HCT116 (cell line): Measurements from ENCODE around the gene HK2. TPM values are rescaled to one million over a fixed set of nuclear protein-coding genes. Genes with fewer than 3 reads are reported as not detected.

Source experiments
- CEBPB ChIP-seq: IDR thresholded peaks from 2 replicates; pipeline ENCODE4 v1.6.1; 2012; ENCODE audit warnings: low read depth
- EGR1 ChIP-seq: IDR thresholded peaks from 2 replicates; pipeline ENCODE4 v1.6.1; 2012; ENCODE audit warnings: low read depth
- EZH2 ChIP-seq: fragments of 200-600 bp; sonication (generic); IDR thresholded peaks from 2 replicates; pipeline ENCODE4 v1.6.1; 2017; ENCODE audit warnings: antibody characterized with exemption, mixed run types
- EZH2phosphoT487 ChIP-seq: fragments of 200-600 bp; IDR thresholded peaks from 2 replicates; pipeline ENCODE4 v1.6.1; 2018; ENCODE audit warnings: antibody characterized with exemption, borderline replicate concordance
- JUND ChIP-seq: IDR thresholded peaks from 2 replicates; pipeline ENCODE4 v1.6.1; 2012
- MAX ChIP-seq: IDR thresholded peaks from 2 replicates; pipeline ENCODE4 v1.6.1; 2012
- RAD21 ChIP-seq: IDR thresholded peaks from 2 replicates; pipeline ENCODE4 v1.6.1; 2012; ENCODE audit warnings: low read depth, mild to moderate bottlenecking
- SIN3A ChIP-seq: IDR thresholded peaks from 2 replicates; pipeline ENCODE4 v1.6.1; 2012; ENCODE audit warnings: low read depth
- SRF ChIP-seq: IDR thresholded peaks from 2 replicates; pipeline ENCODE4 v1.6.1; 2012; ENCODE audit warnings: low read depth
- total RNA-seq: library from RNA; stranded (reverse); gene quantifications from one replicate; pipeline ENCODE4 v1.2.1, GENCODE V29; 2021; ENCODE audit not compliant: unreplicated experiment
- TF ChIP-seq, protein P1 (sequence below): IDR thresholded peaks from 2 replicates; pipeline ENCODE4 v1.6.1; 2012; ENCODE audit warnings: low read depth

Gene HK2
- total RNA-seq, 1 experiment from 2014 or later = 42.5 TPM

DNA sequence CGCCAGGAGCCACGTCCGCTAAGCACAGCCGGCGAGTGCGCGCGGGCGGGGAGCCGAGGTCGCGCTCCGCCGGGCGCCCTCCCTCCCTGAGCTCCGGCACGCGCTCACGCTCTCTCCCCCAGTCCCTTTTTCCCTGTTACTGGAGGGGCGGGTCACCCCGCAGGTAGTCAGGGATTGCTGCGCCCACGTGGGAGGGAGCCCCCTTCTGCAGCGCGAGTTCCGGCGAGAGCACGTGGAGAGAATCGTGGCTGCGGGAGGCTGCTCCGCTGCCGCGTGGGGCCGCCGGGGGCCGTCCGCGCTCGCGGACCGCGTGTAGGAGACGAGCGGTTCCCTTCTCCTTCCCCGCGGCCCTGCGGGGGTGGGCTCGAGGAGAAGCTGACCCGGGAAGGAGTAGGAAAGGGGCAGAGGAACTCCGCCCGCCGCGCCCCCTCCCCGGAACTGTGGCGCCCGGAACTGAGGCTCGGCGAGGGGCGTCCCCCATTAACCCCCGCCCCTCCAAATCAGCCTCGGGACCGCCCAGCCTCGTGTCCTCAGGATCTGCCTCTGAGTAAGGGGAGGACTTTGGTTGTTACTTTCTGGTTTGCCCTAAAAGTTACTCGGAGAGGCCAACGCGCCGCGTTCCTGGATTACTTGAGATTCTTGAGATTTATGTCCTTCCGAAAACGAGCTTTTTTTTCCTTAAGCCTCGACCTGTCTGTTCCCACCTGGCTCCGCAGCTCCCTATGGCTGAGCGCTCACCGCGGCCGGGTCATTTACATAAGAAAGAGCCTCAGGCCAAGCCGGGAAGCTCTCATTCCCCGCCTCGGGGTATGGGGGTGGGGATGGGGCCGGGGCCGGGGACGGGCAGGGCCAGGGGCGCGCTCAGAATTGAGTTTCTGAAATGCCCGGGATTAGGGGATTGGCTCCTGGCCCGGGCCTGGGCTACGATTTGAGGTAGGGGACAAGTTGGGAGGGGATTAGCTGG is 1.1 kb downstream of the HK2 start (continued):
- no peak for TF ChIP-seq CEBPB
- TF ChIP-seq RAD21 = no peak
- no peak for TF ChIP-seq EZH2phosphoT487
- TF ChIP-seq MAX = peak; percentile 93
- 0 out of 2 replicates have a peak, but pooled peaks have one; percentile 49 for TF ChIP-seq EGR1
- TF ChIP-seq, protein P1, sequence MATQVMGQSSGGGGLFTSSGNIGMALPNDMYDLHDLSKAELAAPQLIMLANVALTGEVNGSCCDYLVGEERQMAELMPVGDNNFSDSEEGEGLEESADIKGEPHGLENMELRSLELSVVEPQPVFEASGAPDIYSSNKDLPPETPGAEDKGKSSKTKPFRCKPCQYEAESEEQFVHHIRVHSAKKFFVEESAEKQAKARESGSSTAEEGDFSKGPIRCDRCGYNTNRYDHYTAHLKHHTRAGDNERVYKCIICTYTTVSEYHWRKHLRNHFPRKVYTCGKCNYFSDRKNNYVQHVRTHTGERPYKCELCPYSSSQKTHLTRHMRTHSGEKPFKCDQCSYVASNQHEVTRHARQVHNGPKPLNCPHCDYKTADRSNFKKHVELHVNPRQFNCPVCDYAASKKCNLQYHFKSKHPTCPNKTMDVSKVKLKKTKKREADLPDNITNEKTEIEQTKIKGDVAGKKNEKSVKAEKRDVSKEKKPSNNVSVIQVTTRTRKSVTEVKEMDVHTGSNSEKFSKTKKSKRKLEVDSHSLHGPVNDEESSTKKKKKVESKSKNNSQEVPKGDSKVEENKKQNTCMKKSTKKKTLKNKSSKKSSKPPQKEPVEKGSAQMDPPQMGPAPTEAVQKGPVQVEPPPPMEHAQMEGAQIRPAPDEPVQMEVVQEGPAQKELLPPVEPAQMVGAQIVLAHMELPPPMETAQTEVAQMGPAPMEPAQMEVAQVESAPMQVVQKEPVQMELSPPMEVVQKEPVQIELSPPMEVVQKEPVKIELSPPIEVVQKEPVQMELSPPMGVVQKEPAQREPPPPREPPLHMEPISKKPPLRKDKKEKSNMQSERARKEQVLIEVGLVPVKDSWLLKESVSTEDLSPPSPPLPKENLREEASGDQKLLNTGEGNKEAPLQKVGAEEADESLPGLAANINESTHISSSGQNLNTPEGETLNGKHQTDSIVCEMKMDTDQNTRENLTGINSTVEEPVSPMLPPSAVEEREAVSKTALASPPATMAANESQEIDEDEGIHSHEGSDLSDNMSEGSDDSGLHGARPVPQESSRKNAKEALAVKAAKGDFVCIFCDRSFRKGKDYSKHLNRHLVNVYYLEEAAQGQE = no peak
- TF ChIP-seq SRF = no peak
- no peak for TF ChIP-seq EZH2
- no peak for TF ChIP-seq JUND
- TF ChIP-seq SIN3A = peak; percentile 59; the same call in 1 of the 2 replicates
